Measurements from ENCODE around the gene ASAP2. TPM values are rescaled to one million over a fixed set of nuclear protein-coding genes. Genes with fewer than 3 reads are reported as not detected.
"Not testable (repeated sequence)": the region's sequence is repeated elsewhere in the genome, so short reads cannot be mapped to it uniquely, and the experiment has no call there.

The ASAP2 gene
- total RNA-seq, 1 donor from 2014 or later: 4.0 TPM

DNA sequence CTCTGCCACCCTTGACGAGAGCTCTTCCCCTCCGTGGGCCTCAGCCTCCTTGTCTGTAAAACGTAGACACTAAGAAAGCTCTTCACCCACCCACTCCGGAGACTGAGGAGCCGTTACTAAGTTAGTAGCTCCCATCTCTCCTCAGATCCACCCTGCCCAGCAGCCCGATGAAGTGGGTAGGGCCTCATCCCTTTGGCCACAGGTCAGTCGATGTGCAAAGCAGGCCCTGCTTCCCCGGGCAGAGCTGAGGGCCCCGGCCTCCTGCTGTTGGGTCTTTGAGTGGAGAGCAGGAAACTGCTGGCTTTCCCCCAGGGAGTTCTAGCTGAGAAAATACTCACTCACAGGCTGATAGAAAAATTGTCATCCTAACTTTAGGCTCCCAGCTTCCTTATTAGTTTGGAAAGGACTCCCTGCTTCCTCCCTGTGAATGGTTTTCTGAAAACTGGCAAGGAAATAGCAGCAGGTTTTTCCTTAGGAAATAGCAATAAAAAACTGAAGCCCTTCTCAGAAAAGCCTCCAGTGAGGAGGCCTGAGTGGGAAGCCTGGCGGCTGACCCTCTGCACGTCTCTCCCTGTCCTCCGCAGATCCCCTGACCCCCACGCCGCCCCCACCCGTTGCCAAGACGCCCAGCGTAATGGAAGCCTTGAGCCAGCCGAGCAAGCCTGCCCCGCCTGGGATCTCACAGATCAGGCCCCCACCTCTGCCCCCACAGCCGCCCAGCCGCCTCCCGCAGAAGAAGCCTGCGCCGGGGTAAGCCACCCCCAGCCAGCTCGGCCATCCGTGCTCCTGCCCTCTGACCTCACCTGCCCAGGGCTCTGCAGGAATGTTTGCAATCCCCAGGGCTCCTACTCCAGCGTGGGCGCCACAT lies 186.5 kb downstream of the ASAP2 start:
- no peak for DNase-seq (ENCODE audit: low spot score)
- ATAC-seq: no peak

DNA sequence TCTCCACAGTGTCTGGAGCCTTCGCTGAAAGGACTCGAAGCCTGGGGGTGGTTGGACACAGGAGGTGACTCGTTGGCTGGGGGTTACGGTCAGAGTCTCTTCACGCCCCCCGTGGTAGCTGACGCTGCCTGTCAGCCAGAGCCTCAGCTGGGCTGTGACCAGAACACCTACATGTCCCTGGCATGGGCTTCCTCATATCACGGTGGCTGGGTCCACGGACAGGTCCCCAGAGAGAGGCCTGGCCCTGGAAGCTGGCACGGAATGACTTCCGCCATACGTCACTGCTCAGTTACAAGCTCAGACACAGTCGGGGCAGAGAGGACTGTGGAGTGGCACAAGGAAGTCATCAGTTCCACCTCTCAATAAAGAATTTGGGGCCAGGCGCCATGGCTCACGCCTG lies 188.2 kb downstream of the ASAP2 start:
- ATAC-seq (no peak), DNase-seq (ENCODE audit: low spot score) (no peak)

DNA sequence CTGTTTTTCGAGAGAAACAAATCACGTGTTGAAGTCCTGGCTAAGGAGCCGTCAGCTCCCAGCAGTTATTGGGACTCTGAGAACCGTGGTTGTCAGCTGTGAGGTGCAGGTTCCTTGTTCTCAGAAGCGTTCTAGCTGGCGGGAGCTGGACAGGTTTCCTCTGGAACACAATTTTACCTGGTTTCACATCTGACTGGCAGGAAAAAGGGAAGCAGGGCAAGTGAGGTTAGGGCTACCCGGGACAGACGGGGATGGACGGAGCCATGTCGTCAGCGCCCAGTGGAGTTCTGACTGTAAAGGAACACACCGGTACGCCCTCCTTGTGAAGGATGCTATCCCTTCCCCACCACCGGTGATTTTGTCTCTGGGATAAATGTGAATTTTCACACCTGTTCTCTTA lies 190.6 kb downstream of the ASAP2 start:
- DNase-seq (ENCODE audit: low spot score): no peak

DNA sequence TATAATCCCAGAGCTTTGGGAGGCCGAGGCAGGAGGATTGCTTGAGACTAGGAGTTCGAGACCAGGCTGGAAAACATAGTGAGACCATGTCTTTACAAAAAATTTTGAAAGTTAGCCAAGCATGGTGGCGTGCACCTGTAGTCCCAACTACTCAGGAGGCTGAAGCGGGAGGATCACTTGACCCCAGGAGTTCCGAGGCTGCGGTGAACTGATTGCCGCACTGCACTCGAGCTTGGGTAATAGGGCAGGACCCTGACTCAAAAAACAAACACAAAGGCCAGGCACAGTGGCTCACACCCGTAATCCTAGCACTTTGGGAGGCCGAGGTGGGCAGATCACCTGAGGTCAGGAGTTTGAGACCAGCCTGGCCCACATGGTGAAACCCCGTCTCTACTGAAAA lies 191.6 kb downstream of the ASAP2 start:
- not testable (repeated sequence) for ATAC-seq; DNase-seq (ENCODE audit: low spot score)

More for the DNA sequence above, 190.6 kb downstream of the ASAP2 start:
- ATAC-seq: no peak

DNA sequence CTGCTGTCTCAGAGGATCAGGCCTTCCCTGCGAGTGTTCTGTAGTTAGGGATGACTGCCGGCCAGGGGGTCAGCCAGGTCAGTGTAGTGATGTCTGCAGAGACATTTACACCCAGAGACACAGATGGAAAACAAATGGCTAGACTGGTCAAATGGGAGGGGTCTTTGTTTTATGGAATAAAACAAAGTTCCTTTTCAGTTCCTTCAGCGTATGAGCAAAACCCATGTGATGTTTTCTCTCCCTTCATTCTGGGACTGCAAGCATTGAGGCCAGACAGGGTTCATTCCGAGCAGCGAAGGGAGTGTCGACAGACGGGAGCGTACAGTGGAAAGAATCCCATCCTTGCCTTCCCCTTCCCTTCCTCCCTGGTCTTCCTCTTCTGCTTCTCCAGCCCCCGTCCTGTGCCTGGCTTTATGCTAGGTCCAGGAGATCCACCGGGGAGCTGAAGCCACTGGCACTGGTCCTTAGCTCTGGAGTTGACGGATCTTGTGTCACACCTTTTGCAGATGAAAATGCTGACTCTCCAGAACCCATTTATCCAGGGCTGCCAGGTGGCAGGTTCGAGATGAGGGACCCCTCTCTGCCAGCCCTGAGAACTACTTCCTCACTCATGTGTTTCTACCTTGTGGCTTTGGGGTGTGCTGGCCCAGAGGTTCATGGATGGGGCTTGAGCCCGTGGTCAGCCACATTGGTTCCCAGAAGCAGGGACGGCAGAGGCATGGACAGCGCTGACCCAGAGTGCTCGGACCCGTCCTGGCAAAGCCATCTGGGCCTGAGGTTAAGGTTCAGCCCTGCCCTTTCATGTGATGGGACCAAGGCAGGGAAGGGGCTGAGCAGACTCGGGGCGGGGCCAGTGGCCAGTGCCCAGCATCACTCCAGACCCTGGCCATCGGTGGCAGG lies 192.5 kb downstream of the ASAP2 start:
- no peak for ATAC-seq

DNA sequence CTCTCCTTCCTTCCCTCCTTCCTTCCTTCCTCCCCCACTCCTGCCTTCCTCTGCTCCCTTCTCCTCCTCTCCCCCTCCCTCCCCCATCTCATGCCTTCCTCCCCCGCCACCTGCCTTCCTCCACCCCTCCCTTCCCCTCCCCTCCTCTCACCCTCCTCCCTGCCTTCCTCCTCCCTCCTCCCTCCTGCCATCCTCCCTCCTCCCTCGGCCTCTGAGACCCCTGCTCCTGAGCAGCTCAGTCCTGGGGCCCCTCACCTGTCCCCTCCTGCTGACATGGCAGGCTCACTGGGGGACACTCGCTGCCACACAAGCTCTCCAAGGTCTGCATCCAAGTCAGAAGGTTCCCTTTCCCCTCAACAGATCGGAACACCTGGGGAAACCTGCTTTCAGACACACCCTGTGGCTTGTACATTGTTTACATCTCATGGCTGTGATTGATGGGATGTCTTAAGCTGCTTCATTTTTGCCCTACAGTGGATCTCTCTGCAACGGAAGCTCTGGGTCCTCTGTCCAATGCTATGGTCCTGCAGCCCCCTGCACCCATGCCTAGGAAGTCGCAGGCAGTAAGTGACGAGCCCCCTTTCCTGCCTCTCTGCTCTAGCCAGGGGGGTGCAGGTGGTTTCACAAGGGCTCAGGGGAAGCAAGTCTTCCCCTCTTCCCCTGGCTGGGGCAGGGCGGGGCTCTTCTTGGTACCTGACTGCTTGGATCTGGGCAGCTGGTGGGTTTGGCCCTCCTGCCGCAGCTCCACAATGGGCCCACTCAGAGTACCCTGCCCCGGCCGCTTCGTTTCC lies 193.9 kb downstream of the ASAP2 start:
- DNase-seq (ENCODE audit: low spot score) (no peak), ATAC-seq (no peak)

More for the DNA sequence above, 192.5 kb downstream of the ASAP2 start:
- no peak for DNase-seq (ENCODE audit: low spot score)

DNA sequence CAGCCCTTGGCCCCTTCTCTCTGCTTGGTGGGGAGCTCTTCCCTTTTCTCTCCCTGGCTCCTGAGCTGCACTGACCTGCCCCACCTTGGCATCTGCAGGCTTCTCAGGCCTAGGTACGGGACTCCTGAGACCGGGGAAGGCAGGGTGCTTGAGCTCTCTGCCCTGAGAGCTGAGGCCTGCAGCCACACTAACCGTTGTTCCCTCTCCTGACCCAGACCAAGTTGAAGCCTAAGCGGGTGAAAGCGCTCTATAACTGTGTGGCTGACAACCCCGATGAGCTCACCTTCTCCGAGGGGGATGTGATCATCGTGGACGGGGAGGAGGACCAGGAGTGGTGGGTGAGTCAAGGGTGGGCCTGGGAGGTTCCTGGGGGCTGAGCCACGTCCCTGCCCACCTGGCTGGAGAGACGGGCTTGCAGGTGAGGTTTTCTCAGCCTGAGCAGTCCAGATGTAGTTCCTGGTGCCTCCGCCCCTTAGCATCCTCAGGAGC lies 194.5 kb downstream of the ASAP2 start:
- ATAC-seq (no peak), DNase-seq (ENCODE audit: low spot score) (no peak)

DNA sequence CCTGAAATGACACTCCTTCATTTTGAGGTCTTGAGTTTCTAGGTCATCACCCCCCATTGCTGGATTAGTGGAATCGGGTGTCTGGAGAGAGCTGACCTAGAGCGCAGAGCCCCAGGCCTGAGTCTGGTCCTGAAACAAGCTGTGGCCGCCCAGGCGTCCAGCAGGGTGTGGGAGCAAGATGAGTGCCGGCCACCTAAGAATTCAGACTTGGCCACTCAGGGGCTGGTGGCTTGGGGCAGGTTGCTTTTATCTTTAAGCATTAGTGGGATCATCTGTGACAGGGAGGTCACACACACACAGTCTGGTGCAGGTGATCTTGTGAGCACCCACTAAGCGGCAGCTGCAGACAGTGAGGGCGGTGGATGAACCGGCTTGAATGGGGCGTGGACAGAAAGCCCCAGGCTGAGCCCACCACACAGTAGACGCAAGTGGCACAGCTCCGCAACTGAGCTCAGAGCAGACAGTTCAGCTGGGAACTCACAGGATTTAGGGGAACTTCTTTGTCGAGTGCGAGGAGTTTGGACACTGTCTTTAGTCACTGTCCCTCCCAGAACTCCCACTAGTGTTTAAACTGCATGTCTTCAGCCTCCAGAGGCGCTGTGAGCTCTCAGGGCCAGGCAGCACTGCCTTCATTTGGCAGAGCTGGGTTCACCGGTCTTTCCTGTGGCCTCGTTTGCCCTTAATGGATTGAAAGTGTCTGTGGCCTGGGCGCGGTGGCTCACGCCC lies 195.2 kb downstream of the ASAP2 start:
- DNase-seq (ENCODE audit: low spot score): no peak

DNA sequence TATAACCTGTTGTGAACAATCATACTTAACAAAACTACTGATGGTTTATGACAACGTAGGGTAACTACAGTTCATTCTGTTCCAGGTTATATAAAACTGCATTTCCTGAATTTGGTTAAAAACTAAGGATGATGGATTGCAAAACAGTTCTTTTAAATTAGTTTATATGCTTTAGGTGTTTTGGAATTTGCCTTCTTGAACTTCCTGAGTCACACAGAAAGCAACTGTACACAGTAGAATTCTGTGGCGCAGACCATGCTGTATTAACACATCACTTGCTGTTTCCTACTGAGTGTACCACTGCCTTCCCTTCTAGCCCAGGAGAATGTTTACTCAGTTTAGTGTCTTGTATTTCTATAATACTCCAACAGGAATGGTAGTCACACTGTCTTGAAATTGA lies 197.3 kb downstream of the ASAP2 start:
- DNase-seq (ENCODE audit: low spot score) (no peak), ATAC-seq (no peak)

More for the DNA sequence above, 195.2 kb downstream of the ASAP2 start:
- ATAC-seq: no peak

DNA sequence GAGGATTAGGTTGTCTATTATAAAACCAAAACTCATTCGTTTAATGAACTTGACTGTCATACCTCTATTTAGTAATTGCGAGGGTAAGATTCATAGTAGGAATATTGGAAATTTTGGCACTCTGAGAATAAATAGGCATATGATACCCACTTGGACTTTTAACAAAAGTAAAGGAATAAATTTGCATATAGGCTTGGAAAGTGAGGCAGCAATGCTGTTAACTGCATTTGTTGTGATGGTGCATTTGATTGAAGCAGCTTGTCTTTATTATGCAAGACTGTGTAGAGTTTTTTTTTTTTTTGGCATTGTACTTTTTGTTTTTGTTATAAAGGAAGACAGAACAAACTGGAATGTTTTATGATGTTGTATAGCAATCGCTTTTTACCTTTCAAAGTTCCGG lies 197.8 kb downstream of the ASAP2 start:
- ATAC-seq (no peak), DNase-seq (ENCODE audit: low spot score) (no peak)

DNA sequence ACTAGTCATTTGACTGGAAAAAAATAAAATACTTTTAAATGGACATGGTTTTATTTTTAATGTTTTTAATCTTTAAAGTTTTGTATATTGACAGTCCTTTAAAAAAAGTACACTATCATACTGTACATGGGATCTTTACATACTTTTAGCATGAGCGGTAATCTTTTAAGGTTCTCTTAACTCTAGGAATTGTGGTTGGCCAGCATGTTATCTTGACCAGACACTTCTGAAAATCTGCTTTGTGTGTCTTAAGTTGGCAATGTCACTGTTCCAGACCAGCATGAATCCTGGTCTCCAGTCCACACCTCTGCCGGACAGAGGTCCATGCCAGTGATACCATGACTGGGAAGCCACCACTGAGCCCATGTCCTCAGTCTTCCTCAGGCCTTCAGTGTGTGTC lies 199.0 kb downstream of the ASAP2 start:
- no peak for ATAC-seq

DNA sequence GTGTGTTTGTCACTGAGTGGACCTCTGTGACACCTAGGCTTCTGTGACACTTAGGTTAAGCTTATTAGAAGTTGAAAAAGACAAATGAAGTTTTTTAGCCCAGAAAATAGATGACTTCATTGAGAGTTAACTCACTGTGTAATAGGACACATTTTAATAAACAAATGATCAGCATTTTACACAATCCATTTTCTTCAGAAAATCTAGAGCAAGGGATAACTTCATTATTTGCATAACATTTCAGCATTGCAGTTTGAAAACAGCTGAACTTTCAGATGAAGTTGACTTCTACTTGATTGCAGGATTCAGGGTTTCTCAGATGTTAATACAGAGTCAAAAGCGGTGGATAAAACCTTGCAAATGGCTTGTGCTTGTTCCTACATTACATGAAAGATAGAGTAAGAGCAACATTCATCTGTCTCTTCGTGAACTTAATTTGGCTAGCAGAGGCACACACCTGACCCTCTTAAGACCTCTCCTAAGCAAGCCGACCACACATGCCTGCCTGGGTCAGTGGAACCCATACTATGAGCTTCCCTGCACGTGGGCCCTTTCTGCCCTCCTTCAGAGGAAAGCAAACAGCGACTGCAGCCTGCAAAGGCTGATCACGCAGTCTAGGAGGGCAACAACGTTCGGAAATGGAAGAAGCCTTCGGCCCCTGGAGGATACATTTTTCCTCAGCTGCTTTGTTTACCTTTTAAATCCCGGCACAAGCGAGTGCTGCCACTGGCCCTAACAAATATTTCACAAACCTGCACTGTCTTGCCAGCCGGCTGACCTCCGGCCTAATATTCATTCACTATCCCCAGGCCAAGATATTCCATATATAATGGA lies 200.1 kb downstream of the ASAP2 start:
- ATAC-seq: no peak
- DNase-seq (ENCODE audit: low spot score): peak; percentile 16

More for the DNA sequence above, 199.0 kb downstream of the ASAP2 start:
- peak; percentile 8 for DNase-seq (ENCODE audit: low spot score)

DNA sequence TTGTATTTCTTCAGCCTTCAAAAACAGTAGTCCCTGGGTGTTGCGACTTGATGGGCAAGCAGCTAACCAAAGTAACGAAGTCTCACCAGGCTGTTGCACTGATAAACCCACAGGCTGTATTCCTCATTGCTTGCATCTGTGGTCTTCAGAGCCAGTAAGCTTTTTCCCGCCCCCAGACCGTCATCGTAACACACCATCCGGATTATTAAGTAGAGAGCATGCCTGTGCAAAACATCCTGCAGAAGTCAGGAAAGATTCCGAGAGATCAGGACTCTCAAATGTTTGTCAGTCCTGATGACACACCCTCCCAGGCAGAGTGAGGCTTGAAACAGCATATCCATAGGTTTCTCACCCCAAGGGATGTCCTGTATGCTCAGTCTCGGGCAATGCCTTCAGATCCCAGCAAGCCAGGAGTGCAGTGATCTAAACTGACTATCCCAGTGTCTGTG lies 200.8 kb downstream of the ASAP2 start:
- ATAC-seq: no peak
- DNase-seq (ENCODE audit: low spot score): peak; percentile 23

DNA sequence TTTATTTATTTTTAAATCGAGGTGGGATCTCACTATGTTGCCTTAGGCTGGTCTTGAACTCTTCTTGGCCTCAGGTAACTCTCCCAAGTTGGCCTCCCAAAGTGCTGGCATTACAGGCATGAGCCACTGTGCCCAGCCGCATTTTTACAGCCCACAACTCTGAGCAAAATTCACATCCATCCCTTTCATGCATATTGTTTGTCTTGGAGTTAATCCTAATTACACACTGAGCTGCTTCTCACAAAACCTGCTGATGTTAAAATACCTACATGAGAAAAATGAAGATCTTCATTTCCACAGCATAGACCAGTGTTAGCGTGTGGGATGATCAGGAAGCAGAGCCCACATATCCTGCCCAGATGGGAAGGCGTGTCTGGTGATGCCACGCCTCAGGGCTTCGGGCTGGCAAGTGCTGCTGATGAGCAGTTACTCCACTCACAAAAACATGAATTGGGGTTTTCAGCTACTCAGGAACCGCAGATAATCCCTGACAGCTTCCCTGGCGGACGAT lies 202.1 kb downstream of the ASAP2 start:
- DNase-seq (ENCODE audit: low spot score): peak; percentile 19

DNA sequence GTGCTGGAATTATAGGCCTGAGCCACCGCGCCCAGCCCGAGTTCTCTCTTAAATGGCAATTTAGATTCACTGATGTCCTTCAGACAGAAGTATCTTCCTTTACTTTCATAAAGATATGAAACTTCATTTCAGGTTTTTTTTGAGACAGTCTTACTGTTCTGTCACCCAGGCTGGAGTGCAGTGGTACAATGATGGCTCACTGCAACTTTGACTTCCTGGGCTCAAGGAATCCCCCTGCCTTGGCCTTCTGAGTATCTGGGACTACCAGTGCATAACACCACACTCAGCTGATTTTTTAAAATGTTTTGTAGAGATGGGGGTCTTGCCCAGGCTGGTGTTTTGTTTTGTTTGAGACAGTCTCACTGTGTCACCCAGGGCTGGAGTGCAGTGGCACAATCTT lies 203.5 kb downstream of the ASAP2 start:
- ATAC-seq: no peak
- no peak for DNase-seq (ENCODE audit: low spot score)

More for the DNA sequence above, 202.1 kb downstream of the ASAP2 start:
- ATAC-seq: peak; percentile 58

DNA sequence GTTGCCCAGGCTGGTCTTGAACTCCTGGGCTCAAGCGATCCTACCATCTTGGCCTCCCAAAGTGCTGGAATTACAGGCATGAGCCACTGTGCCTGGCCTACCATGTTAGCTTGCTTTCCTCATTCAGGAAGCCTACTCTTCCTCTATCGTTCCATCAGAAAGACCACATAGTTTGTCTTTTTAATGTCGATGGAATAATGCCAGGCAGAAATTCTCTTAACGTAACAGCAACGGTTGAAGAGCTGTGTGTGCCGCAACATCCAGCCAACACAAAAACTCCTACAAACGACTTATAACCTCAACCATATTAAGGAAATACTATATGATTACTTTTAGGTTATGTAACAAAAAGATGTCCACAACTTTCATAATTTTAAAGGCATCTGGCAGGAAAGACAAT lies 206.2 kb downstream of the ASAP2 start:
- no peak for DNase-seq (ENCODE audit: low spot score)
- no peak for ATAC-seq

DNA sequence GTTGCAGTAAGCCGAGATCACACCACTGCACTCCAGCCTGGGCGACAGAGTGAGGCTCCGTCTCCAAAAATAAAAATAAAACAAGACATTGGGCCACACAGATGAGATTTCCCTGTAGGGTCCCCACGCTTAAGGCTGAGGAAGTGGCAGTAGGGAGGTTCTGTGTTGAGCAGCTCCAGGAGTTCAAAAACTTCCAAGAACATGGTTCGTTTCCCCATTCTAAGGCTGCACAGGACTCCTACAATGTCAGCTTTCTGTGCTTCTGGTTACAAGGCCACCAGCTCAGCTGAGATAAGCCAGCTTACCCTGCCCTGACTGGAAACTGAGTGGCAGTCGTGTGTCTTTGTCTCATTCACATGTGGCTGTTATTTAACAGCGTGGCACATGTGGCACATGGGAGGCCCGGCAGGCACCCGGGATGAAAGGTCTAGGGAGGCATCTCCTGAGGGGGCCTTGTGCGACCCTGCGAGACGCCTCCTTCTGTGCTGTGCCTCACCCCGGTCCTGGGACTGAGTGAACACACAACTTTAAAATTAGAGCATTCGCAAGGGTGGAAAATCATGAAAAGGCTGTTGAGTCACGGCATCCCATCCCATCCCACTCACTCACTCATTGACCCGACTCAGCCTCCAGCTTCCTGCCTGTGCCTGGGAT lies 209.0 kb downstream of the ASAP2 start:
- ATAC-seq: no peak
- peak; percentile 27 for DNase-seq (ENCODE audit: low spot score)

DNA sequence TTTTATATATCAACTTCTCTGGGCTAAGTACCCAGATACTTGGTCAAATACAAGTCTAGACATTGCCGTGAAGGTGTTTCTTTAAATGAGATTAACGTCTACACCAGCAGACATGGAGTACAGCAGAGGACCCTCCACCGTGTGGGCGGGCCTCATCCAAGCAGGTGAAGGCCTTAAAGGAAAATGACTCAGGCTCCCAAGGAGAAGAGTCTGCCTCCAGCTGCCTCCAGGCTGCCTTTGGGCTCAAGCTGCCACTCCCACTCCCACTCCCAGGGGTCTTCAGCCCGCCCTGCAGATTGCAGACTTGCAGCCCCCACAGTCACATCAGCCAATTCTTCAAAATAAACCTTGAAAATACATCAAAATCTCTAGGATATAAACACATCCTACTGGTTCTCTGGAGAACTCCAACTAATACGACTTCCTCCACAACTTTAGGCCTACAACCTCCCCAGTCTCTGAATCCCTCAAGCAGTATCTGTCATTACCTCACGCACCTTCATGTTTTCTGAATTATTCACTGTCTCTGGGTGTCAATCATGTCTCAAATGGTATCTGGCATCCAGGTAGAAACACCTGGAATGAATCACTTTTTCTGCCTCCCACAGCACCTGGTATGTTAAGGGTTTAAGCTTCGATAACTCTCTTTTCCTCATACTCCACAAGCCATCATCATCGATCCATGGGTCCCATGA lies 209.8 kb downstream of the ASAP2 start:
- DNase-seq (ENCODE audit: low spot score) (peak; percentile 21), ATAC-seq (no peak)
